B cell (primary cell): Measurements from ENCODE around the gene TMEM107. TPM values are rescaled to one million over a fixed set of nuclear protein-coding genes. Genes with fewer than 3 reads are reported as not detected.

ENCODE experiments used
- ATAC-seq: fragments of 200-7000 bp; cut with Tn5 transposase; one replicate; pipeline ENCODE4 v1.10.0; 2021; ENCODE audit warnings: low read depth, mild to moderate bottlenecking, moderate number of reproducible peaks, moderate library complexity
- CTCF ChIA-PET: fragments of 350-600 bp; sonication (Branson Sonifier 250); formaldehyde crosslinking; loops from one replicate; lab custom pipeline; 2021; ENCODE audit warnings: antibody characterized with exemption, inconsistent platforms; lab: Charles Lee
- POLR2A ChIA-PET: fragments of 350-600 bp; sonication (Branson Sonifier 250); formaldehyde crosslinking; loops from one replicate; lab custom pipeline; 2021; ENCODE audit warnings: antibody characterized with exemption; lab: Charles Lee
- DNase-seq: peaks from one replicate; pipeline ENCODE4 v3.0.0; 2013
- H2AFZ ChIP-seq: 2 replicates; pipeline ENCODE4 v1.6.1; 2012; ENCODE audit warnings: mild to moderate bottlenecking, low read depth, low read length; ENCODE audit not compliant: insufficient read depth, poor library complexity, severe bottlenecking
- H3K27ac ChIP-seq, 2 donors: 1 replicate in 1 of 2; 2 replicates in 1 of 2; pipeline ENCODE4 v1.5.1; 2012 to 2013; ENCODE audit warnings: low read length in 2 of 2, mild to moderate bottlenecking in 2 of 2, moderate library complexity in 1 of 2
- H3K27me3 ChIP-seq, 4 experiments: fragments of 200-600 bp in 1 of 4; sonication (generic) in 1 of 4; replicated peaks in 1 of 4; 1 replicate in 2 of 4; 2 replicates in 2 of 4; pipeline versions ENCODE4 v1.6.1 to v1.7.0; 2013 to 2016; ENCODE audit warnings: low read length in 3 of 4, mild to moderate bottlenecking in 2 of 4, mixed read lengths in 1 of 4, moderate library complexity in 1 of 4; ENCODE audit not compliant: insufficient read depth in 4 of 4, control insufficient read depth in 3 of 4; ENCODE audit errors: control extremely low read depth in 1 of 4
- H3K36me3 ChIP-seq, 2 experiments: replicated peaks in 1 of 2; 1 replicate in 1 of 2; 2 replicates in 1 of 2; pipeline versions ENCODE4 v1.6.1 to v1.7.1; 2013; ENCODE audit warnings: low read length in 1 of 2; ENCODE audit not compliant: insufficient read depth in 2 of 2, control insufficient read depth in 1 of 2; ENCODE audit errors: control extremely low read depth in 1 of 2, extremely low read depth in 1 of 2
- H3K4me1 ChIP-seq, 2 donors: fragments of 200-600 bp in 1 of 2; sonication (generic) in 1 of 2; 1 replicate in 1 of 2; 2 replicates in 1 of 2; pipeline versions ENCODE4 v1.5.1 to v1.6.1; 2013 to 2017; ENCODE audit warnings: low read length in 2 of 2; ENCODE audit not compliant: control insufficient read depth in 2 of 2, insufficient read depth in 2 of 2
- H3K4me2 ChIP-seq: replicated peaks from 2 replicates; pipeline ENCODE3; 2012; ENCODE audit warnings: mild to moderate bottlenecking, low read depth, low read length; ENCODE audit not compliant: poor library complexity, severe bottlenecking
- H3K4me3 ChIP-seq, 5 experiments: fragments of 200-600 bp in 1 of 5; sonication (generic) in 1 of 5; 1 replicate in 3 of 5; 2 replicates in 2 of 5; pipeline versions ENCODE4 v1.5.1 to v1.7.0; 2011 to 2016; ENCODE audit warnings: low read length in 4 of 5, mild to moderate bottlenecking in 4 of 5, low read depth in 2 of 5, control low read depth in 1 of 5, moderate library complexity in 1 of 5; ENCODE audit not compliant: insufficient read depth in 1 of 5; ENCODE audit errors: control extremely low read depth in 1 of 5, extremely low read depth in 1 of 5
- H3K79me2 ChIP-seq: fragments of 200-600 bp; sonication (generic); one replicate; pipeline ENCODE4 v1.6.0; 2016; ENCODE audit warnings: low read length; ENCODE audit not compliant: control insufficient read depth, insufficient read depth
- H3K9ac ChIP-seq: fragments of 200-600 bp; sonication (generic); 2 replicates; pipeline ENCODE4 v1.6.1; 2017; ENCODE audit warnings: mild to moderate bottlenecking, low read length, moderate library complexity
- H3K9me3 ChIP-seq, 3 donors: one replicate each; pipeline versions ENCODE4 v1.6.1 to v1.7.1; 2013; ENCODE audit warnings: low read length in 2 of 3; ENCODE audit not compliant: control insufficient read depth in 2 of 3, insufficient read depth in 1 of 3; ENCODE audit errors: control extremely low read depth in 1 of 3
- H4K20me1 ChIP-seq: 2 replicates; pipeline ENCODE4 v1.6.0; 2012; ENCODE audit warnings: mild to moderate bottlenecking, low read length; ENCODE audit not compliant: insufficient read depth, control insufficient read depth, poor library complexity, severe bottlenecking
- H3K27ac Mint-ChIP-seq: one replicate; pipeline ENCODE4 v1.8.0; 2021; ENCODE audit warnings: mixed read lengths
- H3K27me3 Mint-ChIP-seq: one replicate; pipeline ENCODE4 v1.8.0; 2021; ENCODE audit warnings: mixed read lengths
- H3K4me1 Mint-ChIP-seq: one replicate; pipeline ENCODE4 v1.8.0; 2021; ENCODE audit warnings: mixed read lengths
- H3K4me3 Mint-ChIP-seq: one replicate; pipeline ENCODE4 v1.8.0; 2021; ENCODE audit warnings: mixed read lengths
- H3K9me3 Mint-ChIP-seq: one replicate; pipeline ENCODE4 v1.8.0; 2022; ENCODE audit warnings: mixed read lengths; ENCODE audit not compliant: insufficient read depth
- CTCF ChIP-seq: fragments of 200-600 bp; IDR thresholded peaks from one replicate; pipeline ENCODE4 v1.8.0; 2022; ENCODE audit warnings: antibody characterized with exemption, mild to moderate bottlenecking
- EZH2 ChIP-seq: IDR thresholded peaks from 2 replicates; pipeline ENCODE4 v1.6.1; 2012; ENCODE audit warnings: borderline replicate concordance, low read depth, mild to moderate bottlenecking, moderate library complexity, low read length; ENCODE audit not compliant: insufficient read depth, poor library complexity, severe bottlenecking
- WGBS: methylation state at CpG from one replicate; pipeline ENCODE4 v1.1.5; 2013; ENCODE audit warnings: missing lambda C conversion rate; ENCODE audit not compliant: insufficient coverage; 5-methylcytosine and 5-hydroxymethylcytosine counted together
- intact Hi-C: fragments of 100-400 bp; cut with micrococcal nuclease; formaldehyde crosslinking; loops from one replicate; pipeline ENCODE4 v1.10.0; 2022
- polyA plus RNA-seq: library from polyadenylated mRNA; depleted of rRNA; stranded (reverse); fragments of >200 nt; gene quantifications from 2 replicates; pipeline ENCODE4 v1.2.3, GENCODE V29; 2012
- total RNA-seq, 2 donors: library from RNA; stranded (reverse); fragments of 120-200 nt in 1 of 2; gene quantifications; 1 replicate in 1 of 2; 2 replicates in 1 of 2; pipeline versions ENCODE4 v1.2.3 to v1.2.4, GENCODE V29; 2013 to 2022

The TMEM107 gene
- total and polyA plus RNA-seq, 2 donors (not counting 1 experiment from before 2014, with no cell fraction given): 13.3 to 30.3 TPM

DNA sequence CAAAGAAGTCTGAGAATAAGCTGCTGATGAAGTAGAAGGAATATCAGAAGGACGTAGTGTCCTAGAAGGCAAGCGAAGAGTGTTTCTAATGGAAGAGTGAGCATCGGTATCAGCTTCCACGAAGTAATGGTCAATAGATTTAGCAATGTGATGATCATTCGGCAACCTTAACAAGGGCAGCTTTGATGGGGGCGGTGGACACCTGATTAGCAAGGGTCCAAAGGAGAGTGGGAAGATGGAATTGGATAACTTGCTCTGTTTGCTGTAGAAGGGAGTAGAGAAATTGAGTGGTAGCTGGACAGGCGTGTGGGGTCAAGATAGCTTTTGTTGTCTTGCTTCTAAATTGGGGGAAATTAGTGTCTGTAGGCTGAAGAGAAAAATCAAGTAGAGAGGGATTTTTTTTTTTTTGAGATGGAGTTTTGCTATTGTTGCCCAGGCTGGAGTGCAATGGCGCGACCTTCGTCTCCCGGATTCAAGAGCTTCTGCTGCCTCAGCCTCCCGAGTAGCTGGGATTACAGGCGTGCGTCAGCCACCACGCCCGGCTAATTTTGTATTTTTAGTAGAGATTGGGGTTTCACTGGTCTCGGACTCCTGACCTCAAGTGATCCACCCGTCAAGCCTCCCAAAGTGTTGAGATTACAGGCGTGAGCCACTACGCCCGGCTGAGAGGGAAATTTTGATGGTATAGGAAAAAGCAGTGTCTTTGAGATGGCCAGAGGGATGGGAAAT is 38.4 kb downstream of the TMEM107 start:
- H3K9ac ChIP-seq: peak overlapping the region; percentile 65
- peak overlapping the region; percentile 14 for H2AFZ ChIP-seq
- POLR2A ChIA-PET: interaction anchor here (0.6 to 2.8 kb wide), 7 partner anchors 13 to 486 kb away, joined by 3 to 16 read pairs (median 6); partner anchors contain the start of genes CTC1 and HES7
- H3K36me3 ChIP-seq: peaks cover 0 to 18% of the 10 kb centered on the region in 2 experiments
- H3K9me3 ChIP-seq: no peaks in the 10 kb centered on the region
- H3K4me3 Mint-ChIP-seq: no peak overlapping the region
- TF ChIP-seq EZH2: no peak
- no peak for TF ChIP-seq CTCF
- H4K20me1 ChIP-seq: peaks cover 7% of the 10 kb centered on the region
- H3K79me2 ChIP-seq: no peaks in the 10 kb centered on the region
- intact Hi-C loops: loop anchor here (1.0 kb wide), 6 partner anchors 12 to 162 kb away; no protein-coding TSS in a partner anchor
- ATAC-seq: no peak
- peaks cover 10 to 20% of the 10 kb centered on the region in 2 donors for H3K4me1 ChIP-seq
- H3K4me2 ChIP-seq: peak overlapping the region; percentile 70
- CTCF ChIA-PET: interaction anchor here (0.6 to 7.2 kb wide), 24 partner anchors 9 to 163 kb away, joined by 3 to 86 read pairs (median 6); partner anchors contain the start of genes ALOXE3, HES7, SLC25A35 and VAMP2
- no peak for DNase-seq
- H3K27ac Mint-ChIP-seq: no peak overlapping the region
- WGBS: 27% methylated on average over 21 of the region's 21 CpGs
- no peaks in the 10 kb centered on the region for H3K27me3 Mint-ChIP-seq
- H3K4me3 ChIP-seq: peak overlapping the region; percentile 40 to 84 (median 63)
- H3K27ac ChIP-seq: peak overlapping the region; percentile 84 to 98
- no peaks in the 10 kb centered on the region for H3K27me3 ChIP-seq
- peaks cover 2% of the 10 kb centered on the region for H3K4me1 Mint-ChIP-seq
- no peaks in the 10 kb centered on the region for H3K9me3 Mint-ChIP-seq

DNA sequence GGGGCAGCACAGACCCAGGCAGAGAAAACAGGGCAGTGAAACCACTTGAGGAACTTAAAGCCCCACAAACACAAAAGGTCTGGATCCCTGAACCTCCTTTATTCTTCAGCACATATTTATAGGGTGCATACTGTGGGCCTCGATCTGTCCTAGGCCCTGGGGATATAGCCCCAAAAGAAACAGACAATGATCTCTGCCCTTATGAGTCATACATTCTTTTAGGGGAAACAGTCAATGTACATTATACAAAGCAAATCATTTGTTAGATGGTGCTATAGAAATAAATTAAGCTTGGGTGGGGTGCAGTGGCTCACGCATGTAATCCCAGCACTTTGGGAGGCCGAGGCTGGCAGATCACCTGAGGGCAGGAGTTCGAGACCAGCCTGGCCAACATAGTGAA is 42.2 kb downstream of the TMEM107 start:
- no peaks in the 10 kb centered on the region for H3K4me1 Mint-ChIP-seq
- 92% methylated on average over 3 of the region's 4 CpGs for WGBS
- Histone ChIP-seq H3K36me3 (no peaks in the 10 kb centered on the region), H3K9ac (no peak overlapping the region), H3K27me3 (peaks cover 0 to 3% (median 0%) of the 10 kb centered on the region in 4 experiments), H3K4me2 (no peak overlapping the region), H3K9me3 (no peaks in the 10 kb centered on the region), H2AFZ (no peak overlapping the region), H3K4me1 (peaks cover 5 to 13% of the 10 kb centered on the region in 2 donors), H3K27ac (no peak overlapping the region), H3K79me2 (no peaks in the 10 kb centered on the region), H4K20me1 (no peaks in the 10 kb centered on the region), H3K4me3 (no peak overlapping the region)
- no peaks in the 10 kb centered on the region for H3K9me3 Mint-ChIP-seq
- no peaks in the 10 kb centered on the region for H3K27me3 Mint-ChIP-seq
- CTCF ChIA-PET: interaction anchor here (0.7 to 3.2 kb wide), 5 partner anchors 11 to 167 kb away, joined by 3 to 12 read pairs (median 3); partner anchors contain the start of genes CTC1 and HES7
- intact Hi-C loops: no loop called here
- ATAC-seq (no peak), DNase-seq (no peak)
- no peak overlapping the region for H3K27ac Mint-ChIP-seq
- TF ChIP-seq EZH2 (no peak), CTCF (no peak)
- H3K4me3 Mint-ChIP-seq: no peak overlapping the region
- POLR2A ChIA-PET: no interaction called here
